Ovary (tissue), 9 donors: ENCODE measurements around the gene SIDT2. TPM values are rescaled to one million over a fixed set of nuclear protein-coding genes. Genes with fewer than 3 reads are reported as not detected.
"Not testable (repeated sequence)": the region's sequence is repeated elsewhere in the genome, so short reads cannot be mapped to it uniquely, and the experiment has no call there.

ENCODE experiments used
- DNase-seq, 5 donors: peaks; one replicate each; pipeline ENCODE4 v3.0.0-alpha.2; 2019 to 2020
- H3K27ac ChIP-seq, 2 donors: fragments of 200-600 bp; one replicate each; pipeline versions ENCODE4 v1.5.1 to v1.8.0; 2019 to 2022
- H3K27me3 ChIP-seq: fragments of 200-600 bp; one replicate; pipeline ENCODE4 v1.8.0; 2022
- H3K36me3 ChIP-seq: fragments of 200-600 bp; sonication (generic); one replicate; pipeline ENCODE4 v1.5.1; 2019
- H3K4me1 ChIP-seq: one replicate; pipeline ENCODE4 v1.8.1; 2013; ENCODE audit warnings: mild to moderate bottlenecking, moderate library complexity; ENCODE audit not compliant: insufficient read depth
- H3K4me3 ChIP-seq: fragments of 200-600 bp; sonication (generic); one replicate; pipeline ENCODE4 v1.5.1; 2017
- H3K9me3 ChIP-seq, 2 donors: fragments of 200-600 bp in 1 of 2; sonication (generic) in 1 of 2; one replicate each; pipeline versions ENCODE4 v1.5.1 to v1.8.1; 2013 to 2019; ENCODE audit warnings: mild to moderate bottlenecking in 1 of 2, moderate library complexity in 1 of 2
- EP300 ChIP-seq: sonication (generic); formaldehyde crosslinking; IDR thresholded peaks from one replicate; pipeline ENCODE4 v1.6.1; 2017; ENCODE audit warnings: antibody characterized with exemption
- POLR2A ChIP-seq: fragments of 450-650 bp; IDR thresholded peaks from one replicate; pipeline ENCODE4 v1.6.1; 2017; ENCODE audit warnings: antibody characterized with exemption, mild to moderate bottlenecking, moderate library complexity
- WGBS, 3 donors: extraction: QIAGEN DNeasy Blood & Tissue Kit in 1 of 3; methylation state at CpG; one replicate each; pipeline versions ENCODE4 v1.1.5 to v1.1.7; 2013 to 2017; 5-methylcytosine and 5-hydroxymethylcytosine counted together
- intact Hi-C, 4 donors: fragments of 100-400 bp; cut with DNase I; formaldehyde crosslinking; loops; one replicate each; pipeline versions ENCODE4 v1.11.0 to v1.15.1; 2022 to 2023
- polyA plus RNA-seq, 2 donors: library from polyadenylated mRNA; stranded (reverse); fragments of 200-250 nt in 1 of 2; fragments of 350-450 nt in 1 of 2; fragmentation: Illumina TruSeq in 1 of 2; extraction: RNeasy Lipid Tissue Mini Kit (QIAGEN cat#74804) in 1 of 2; gene quantifications; one replicate each; pipeline ENCODE4 v1.2.3, GENCODE V29; 2013 to 2014
- total RNA-seq, 7 donors: library from RNA; depleted of rRNA in 2 of 7; stranded (reverse); fragments of >200 nt in 2 of 7; fragmentation: NEBNext Ultra II Directional in 3 of 7; extraction: Animal tissue kit (Norgen Biotek cat#: 25700) in 3 of 7; gene quantifications; one replicate each; pipeline versions ENCODE4 v1.1.0 to v1.2.4, GENCODE V29; 2016 to 2023
- TF ChIP-seq, protein P1 (sequence below), 3 donors: fragments of 450-650 bp in 2 of 3; fragments of 200-600 bp in 1 of 3; IDR thresholded peaks; one replicate each; pipeline versions ENCODE4 v1.5.1 to v1.8.0; 2016 to 2022; ENCODE audit warnings: antibody characterized with exemption in 3 of 3, mild to moderate bottlenecking in 1 of 3
- donor health status: DM: no; HTN: no; CAD: no; lungs with moderate emphysema.
- donor health status: DM: no; HTN: no; CAD: no.
- donor health status: Bipolar disorder and iron deficiency.
- donor health status: DM: yes; HTN: yes; CAD: no.
- donor health status: DM: no; HTN: no; CAD: no.
- donor health status: DM: yes; HTN: yes; CAD: no.

SIDT2 gene
- total and polyA plus RNA-seq, 9 donors, result 36.5 to 141 (median 73.7) TPM

DNA sequence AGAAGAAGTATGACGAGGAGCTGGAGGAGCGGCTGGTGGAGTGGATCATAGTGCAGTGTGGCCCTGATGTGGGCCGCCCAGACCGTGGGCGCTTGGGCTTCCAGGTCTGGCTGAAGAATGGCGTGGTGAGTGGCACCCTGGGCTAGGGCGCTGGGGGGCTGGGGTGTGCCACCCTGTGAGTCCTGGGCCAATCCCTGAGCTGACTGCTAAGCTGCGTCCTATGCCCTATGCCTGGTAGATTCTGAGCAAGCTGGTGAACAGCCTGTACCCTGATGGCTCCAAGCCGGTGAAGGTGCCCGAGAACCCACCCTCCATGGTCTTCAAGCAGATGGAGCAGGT lies 24.5 kb downstream of the SIDT2 start:
- Histone ChIP-seq H3K27me3 (no peaks in the 10 kb centered on the region), H3K27ac (peak overlapping the region; percentile 47 to 86), H3K36me3 (no peaks in the 10 kb centered on the region), H3K4me3 (peak overlapping the region; percentile 45), H3K4me1 (peaks cover 43% of the 10 kb centered on the region), H3K9me3 (no peaks in the 10 kb centered on the region)
- DNase-seq, result no peak
- intact Hi-C loops, result no loop called here
- TF ChIP-seq EP300, result no peak
- TF ChIP-seq, protein P1, sequence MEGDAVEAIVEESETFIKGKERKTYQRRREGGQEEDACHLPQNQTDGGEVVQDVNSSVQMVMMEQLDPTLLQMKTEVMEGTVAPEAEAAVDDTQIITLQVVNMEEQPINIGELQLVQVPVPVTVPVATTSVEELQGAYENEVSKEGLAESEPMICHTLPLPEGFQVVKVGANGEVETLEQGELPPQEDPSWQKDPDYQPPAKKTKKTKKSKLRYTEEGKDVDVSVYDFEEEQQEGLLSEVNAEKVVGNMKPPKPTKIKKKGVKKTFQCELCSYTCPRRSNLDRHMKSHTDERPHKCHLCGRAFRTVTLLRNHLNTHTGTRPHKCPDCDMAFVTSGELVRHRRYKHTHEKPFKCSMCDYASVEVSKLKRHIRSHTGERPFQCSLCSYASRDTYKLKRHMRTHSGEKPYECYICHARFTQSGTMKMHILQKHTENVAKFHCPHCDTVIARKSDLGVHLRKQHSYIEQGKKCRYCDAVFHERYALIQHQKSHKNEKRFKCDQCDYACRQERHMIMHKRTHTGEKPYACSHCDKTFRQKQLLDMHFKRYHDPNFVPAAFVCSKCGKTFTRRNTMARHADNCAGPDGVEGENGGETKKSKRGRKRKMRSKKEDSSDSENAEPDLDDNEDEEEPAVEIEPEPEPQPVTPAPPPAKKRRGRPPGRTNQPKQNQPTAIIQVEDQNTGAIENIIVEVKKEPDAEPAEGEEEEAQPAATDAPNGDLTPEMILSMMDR (IDR thresholded peaks at IDR 0.05), result no peak
- no peak for TF ChIP-seq POLR2A
- 67 to 86% (median 70%) methylated on average over 10 of the region's 10 CpGs for WGBS, 3 donors

DNA sequence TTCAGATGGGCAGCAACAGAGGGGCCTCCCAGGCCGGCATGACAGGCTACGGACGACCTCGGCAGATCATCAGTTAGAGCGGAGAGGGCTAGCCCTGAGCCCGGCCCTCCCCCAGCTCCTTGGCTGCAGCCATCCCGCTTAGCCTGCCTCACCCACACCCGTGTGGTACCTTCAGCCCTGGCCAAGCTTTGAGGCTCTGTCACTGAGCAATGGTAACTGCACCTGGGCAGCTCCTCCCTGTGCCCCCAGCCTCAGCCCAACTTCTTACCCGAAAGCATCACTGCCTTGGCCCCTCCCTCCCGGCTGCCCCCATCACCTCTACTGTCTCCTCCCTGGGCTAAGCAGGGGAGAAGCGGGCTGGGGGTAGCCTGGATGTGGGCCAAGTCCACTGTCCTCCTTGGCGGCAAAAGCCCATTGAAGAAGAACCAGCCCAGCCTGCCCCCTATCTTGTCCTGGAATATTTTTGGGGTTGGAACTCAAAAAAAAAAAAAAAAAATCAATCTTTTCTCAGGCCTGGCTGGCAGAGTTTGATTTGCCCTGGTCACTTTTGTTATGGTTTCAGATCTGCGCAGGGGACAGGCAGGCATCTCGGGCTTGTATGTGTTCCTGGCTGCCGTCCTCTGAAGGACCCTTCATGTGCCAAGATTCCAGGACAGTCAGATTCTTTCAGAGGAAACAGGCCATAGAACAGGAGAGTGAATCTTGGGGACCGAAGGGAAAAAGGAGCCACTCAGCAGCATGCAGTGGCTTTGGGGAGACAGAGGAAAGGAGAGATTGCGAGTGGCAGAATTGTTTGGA lies 25.9 kb downstream of the SIDT2 start:
- WGBS, 3 donors, result 14 to 36% (median 24%) methylated on average over 17 of the region's 17 CpGs
- intact Hi-C loops, result loop anchor here in 3 of 4 donors (5.0 kb wide), 1 partner anchor 72 kb away; no protein-coding TSS in a partner anchor
- H3K4me3 ChIP-seq, result peak overlapping the region; percentile 24

DNA sequence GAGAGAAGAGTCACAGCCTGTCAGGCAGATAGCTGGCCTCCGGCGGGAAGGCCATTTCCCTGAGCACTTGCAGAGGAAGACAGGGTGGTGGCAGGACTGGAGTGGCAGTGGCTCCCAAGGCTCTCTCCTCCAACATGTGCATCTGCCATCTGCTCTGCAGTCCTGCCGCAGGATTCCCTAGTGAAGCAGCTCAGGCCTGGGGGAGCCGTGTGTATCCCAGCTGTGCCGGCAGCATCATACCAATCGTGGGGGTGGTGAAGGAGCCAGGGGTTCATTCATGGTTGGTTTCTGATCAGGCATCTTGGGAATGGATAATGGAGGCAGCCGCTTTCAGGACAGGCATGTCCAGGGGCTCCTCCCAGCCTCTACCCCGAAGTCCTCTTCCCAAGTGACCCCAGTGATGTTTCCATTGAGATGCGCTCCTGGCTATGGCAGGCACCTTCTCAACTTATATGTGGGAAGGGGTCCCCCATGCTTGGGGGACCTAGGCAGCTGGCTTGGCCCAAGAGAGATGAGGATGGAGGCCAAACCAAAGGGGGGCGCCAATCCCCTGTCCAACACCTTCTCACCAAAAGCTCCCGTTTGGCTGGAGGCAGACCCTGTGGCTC lies 26.8 kb downstream of the SIDT2 start:
- H3K27me3 ChIP-seq, result no peaks in the 10 kb centered on the region
- no peak for TF ChIP-seq POLR2A
- TF ChIP-seq, protein P1 (IDR thresholded peaks at IDR 0.05), result no peak
- TF ChIP-seq EP300, result no peak
- WGBS, 3 donors, result 41 to 50% (median 43%) methylated on average over 11 of the region's 11 CpGs
- H3K9me3 ChIP-seq, result no peaks in the 10 kb centered on the region
- H3K4me1 ChIP-seq, result peaks cover 36% of the 10 kb centered on the region
- peak overlapping the region; percentile 24 for H3K4me3 ChIP-seq
- intact Hi-C loops, result loop anchor here in 3 of 4 donors (5.0 kb wide), 1 partner anchor 73 kb away; no protein-coding TSS in a partner anchor
- H3K36me3 ChIP-seq, result no peaks in the 10 kb centered on the region
- peak overlapping the region in 1 of 2 donors; percentile 86 for H3K27ac ChIP-seq
- DNase-seq, result peak in 1 of 5 donors; percentile 60

More for the DNA sequence above, 25.9 kb downstream of the SIDT2 start:
- H3K27ac ChIP-seq, result peak overlapping the region; percentile 47 to 86
- no peaks in the 10 kb centered on the region for H3K36me3 ChIP-seq
- TF ChIP-seq, protein P1 (IDR thresholded peaks at IDR 0.05), result no peak
- TF ChIP-seq POLR2A (no peak), EP300 (no peak)
- H3K27me3 ChIP-seq, result no peaks in the 10 kb centered on the region
- H3K9me3 ChIP-seq, result no peaks in the 10 kb centered on the region
- DNase-seq, result peak in 2 of 5 donors; percentile 54 to 69
- H3K4me1 ChIP-seq, result peaks cover 36% of the 10 kb centered on the region

DNA sequence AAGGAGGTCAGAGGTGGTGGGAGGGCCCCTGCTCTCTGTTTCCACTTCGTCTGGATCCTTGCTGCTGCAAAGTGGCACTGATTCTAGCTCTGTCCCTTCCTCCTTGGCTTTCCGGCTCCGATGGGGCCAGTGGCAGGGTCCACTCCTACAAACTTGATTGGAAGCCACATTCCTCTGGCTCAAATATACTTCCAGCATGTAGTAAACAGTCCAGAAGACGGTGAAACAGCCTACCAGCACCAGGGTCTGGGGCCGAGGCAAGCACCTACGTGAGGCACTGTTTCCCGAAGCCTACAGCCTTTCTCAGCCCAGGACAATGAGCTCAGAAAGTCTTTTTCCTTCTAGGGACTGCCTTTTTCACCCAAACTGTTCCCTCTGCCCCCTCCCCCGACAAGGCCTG lies 27.6 kb downstream of the SIDT2 start:
- not testable (repeated sequence) for H3K9me3 ChIP-seq, H3K27me3 ChIP-seq, DNase-seq, H3K36me3 ChIP-seq, H3K4me3 ChIP-seq
- H3K4me1 ChIP-seq, result peaks cover 32% of the 10 kb centered on the region
- intact Hi-C loops, result loop anchor here in 3 of 4 donors (5.0 kb wide), 1 partner anchor 74 kb away; no protein-coding TSS in a partner anchor
- peak overlapping the region in 1 of 2 donors; percentile 7 for H3K27ac ChIP-seq
- 38 to 57% (median 55%) methylated on average over 6 to 8 of the region's 8 CpGs for WGBS, 3 donors

DNA sequence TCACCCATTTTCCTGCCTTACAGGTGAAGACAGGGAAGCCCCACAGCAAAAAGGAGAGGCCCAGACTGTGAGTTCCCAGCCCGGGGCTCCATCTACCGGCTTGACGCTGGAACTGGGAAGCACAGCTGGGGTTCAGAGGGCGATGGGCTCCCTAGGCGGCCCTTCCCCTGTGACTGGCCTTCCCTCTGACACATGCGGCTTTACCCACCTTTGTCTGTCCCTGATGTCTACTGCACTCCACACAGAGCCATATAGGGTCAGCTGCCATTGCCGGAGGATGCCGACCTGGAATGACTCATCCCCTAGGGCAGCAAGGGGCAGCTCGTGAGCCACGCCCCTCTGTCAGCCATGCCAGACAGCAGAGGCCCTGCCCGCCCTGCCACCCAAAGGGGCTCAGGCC lies 28.3 kb downstream of the SIDT2 start:
- intact Hi-C loops, result loop anchor here in 3 of 4 donors (5.0 kb wide), 1 partner anchor 75 kb away; no protein-coding TSS in a partner anchor
- DNase-seq, H3K27me3 ChIP-seq, H3K27ac ChIP-seq, H3K4me3 ChIP-seq, H3K9me3 ChIP-seq, H3K36me3 ChIP-seq: not testable (repeated sequence)
- H3K4me1 ChIP-seq, result peaks cover 31% of the 10 kb centered on the region
- WGBS, 3 donors, result 83 to 88% methylated on average over 3 to 6 of the region's 11 CpGs; no CpG with 5 or more reads in 1 of the 3 donors

DNA sequence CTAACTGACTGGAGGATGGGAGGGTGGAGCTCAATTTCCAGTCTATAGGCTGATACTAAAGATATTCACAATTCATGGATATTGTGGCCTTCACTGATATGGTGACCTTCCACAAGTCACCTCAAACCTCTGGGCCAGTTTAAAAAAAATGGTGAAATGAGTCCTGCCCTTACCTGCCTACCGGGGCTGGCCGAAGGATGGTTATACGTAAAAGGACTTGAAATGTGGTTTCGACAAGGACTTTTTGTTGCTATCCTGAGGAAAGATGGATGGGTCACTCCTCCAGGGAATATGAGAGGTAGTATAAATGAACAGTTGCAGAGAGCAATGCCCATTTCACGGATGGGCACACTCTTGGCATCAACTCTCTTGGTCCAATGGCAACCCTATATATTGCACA lies 28.9 kb downstream of the SIDT2 start:
- 84 to 97% (median 88%) methylated on average over 4 to 5 of the region's 5 CpGs for WGBS, 3 donors
- intact Hi-C loops, result loop anchor here in 3 of 4 donors (5.0 kb wide), 1 partner anchor 75 kb away; no protein-coding TSS in a partner anchor
- DNase-seq, H3K9me3 ChIP-seq, H3K27ac ChIP-seq, H3K27me3 ChIP-seq, H3K36me3 ChIP-seq, H3K4me3 ChIP-seq: not testable (repeated sequence)
- peaks cover 26% of the 10 kb centered on the region for H3K4me1 ChIP-seq

DNA sequence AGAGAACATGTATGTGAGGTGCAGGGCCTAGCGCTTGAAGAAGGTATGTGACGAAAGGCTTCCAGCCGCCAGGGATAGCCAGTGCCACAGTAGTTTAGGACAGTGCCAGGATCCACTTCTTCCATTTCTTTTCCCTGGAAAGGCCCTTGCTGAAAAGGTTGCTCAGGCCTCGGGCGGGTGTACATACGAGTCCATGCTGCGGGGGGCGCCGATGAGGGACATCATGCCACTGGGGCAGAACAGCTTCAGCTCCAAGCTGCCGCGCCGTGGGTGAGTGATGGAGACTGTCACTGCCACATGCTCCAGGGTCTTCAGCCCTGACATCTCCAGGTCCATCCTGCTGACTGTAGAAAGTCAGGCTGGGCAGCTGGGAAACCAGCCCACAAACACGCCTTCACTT lies 30.2 kb downstream of the SIDT2 start:
- not testable (repeated sequence) for H3K27ac ChIP-seq, H3K36me3 ChIP-seq, H3K27me3 ChIP-seq, H3K9me3 ChIP-seq, H3K4me3 ChIP-seq
- intact Hi-C loops, result loop anchor here in 3 of 4 donors (5.0 kb wide), 1 partner anchor 76 kb away; no protein-coding TSS in a partner anchor
- peaks cover 17% of the 10 kb centered on the region for H3K4me1 ChIP-seq
- WGBS, 3 donors, result 71 to 90% (median 84%) methylated on average over 8 to 9 of the region's 13 CpGs
- DNase-seq, result peak in 1 of 5 donors; percentile 33
